Liver (tissue), 9 donors: ENCODE data around the gene IQCM. TPM values are rescaled to one million over a fixed set of nuclear protein-coding genes. Genes with fewer than 3 reads are reported as not detected.

Source experiments
- DNase-seq: peaks from one replicate; pipeline ENCODE4 v3.0.0-alpha.2; 2017; ENCODE audit warnings: low spot score
- H3K27ac ChIP-seq, 2 donors: one replicate each; pipeline ENCODE4 v1.7.0; 2013; ENCODE audit warnings: inconsistent platforms in 2 of 2, low read length in 2 of 2, control low read depth in 1 of 2, low read depth in 1 of 2, mild to moderate bottlenecking in 1 of 2
- H3K27me3 ChIP-seq, 4 donors: one replicate each; pipeline versions ENCODE4 v1.6.1 to v1.7.0; 2013; ENCODE audit warnings: low read length in 3 of 4, inconsistent platforms in 1 of 4, mild to moderate bottlenecking in 1 of 4, moderate library complexity in 1 of 4; ENCODE audit not compliant: control insufficient read depth in 4 of 4, insufficient read depth in 4 of 4
- H3K36me3 ChIP-seq, 4 donors: one replicate each; pipeline versions ENCODE4 v1.6.1 to v1.7.0; 2013; ENCODE audit warnings: low read length in 3 of 4, mild to moderate bottlenecking in 3 of 4, low read depth in 1 of 4, moderate library complexity in 1 of 4; ENCODE audit not compliant: control insufficient read depth in 4 of 4, insufficient read depth in 3 of 4
- H3K4me1 ChIP-seq, 4 donors: one replicate each; pipeline versions ENCODE4 v1.6.1 to v1.7.0; 2013; ENCODE audit warnings: low read length in 3 of 4, mild to moderate bottlenecking in 3 of 4, moderate library complexity in 1 of 4; ENCODE audit not compliant: control insufficient read depth in 4 of 4, insufficient read depth in 4 of 4
- H3K4me3 ChIP-seq, 3 donors: one replicate each; pipeline versions ENCODE4 v1.6.1 to v1.7.0; 2013; ENCODE audit warnings: low read length in 3 of 3, control low read depth in 1 of 3, low read depth in 1 of 3, mild to moderate bottlenecking in 1 of 3
- H3K9ac ChIP-seq, 2 donors: one replicate each; pipeline ENCODE4 v1.7.0; 2013; ENCODE audit warnings: low read length in 2 of 2, mild to moderate bottlenecking in 2 of 2, moderate library complexity in 2 of 2, control low read depth in 1 of 2, low read depth in 1 of 2
- H3K9me3 ChIP-seq, 4 donors: one replicate each; pipeline versions ENCODE4 v1.6.1 to v1.7.0; 2013; ENCODE audit warnings: low read length in 3 of 4; ENCODE audit not compliant: control insufficient read depth in 4 of 4
- ATF3 ChIP-seq: IDR thresholded peaks from 2 replicates; pipeline ENCODE4 v1.6.1; 2016; ENCODE audit warnings: antibody characterized with exemption
- CTCF ChIP-seq: fragments of 150-350 bp; IDR thresholded peaks from 2 replicates; pipeline ENCODE4 v1.5.1; 2017; ENCODE audit warnings: improper control_type of control experiment, low read depth, low read length; ENCODE audit not compliant: missing input control
- EGR1 ChIP-seq, 2 donors: IDR thresholded peaks; 2 replicates each; pipeline ENCODE4 v1.6.1; 2016 to 2018; ENCODE audit warnings: antibody characterized with exemption in 2 of 2, low read depth in 2 of 2
- FOXA1 ChIP-seq: IDR thresholded peaks from 2 replicates; pipeline ENCODE4 v1.6.1; 2016; ENCODE audit warnings: antibody characterized with exemption
- FOXA2 ChIP-seq: IDR thresholded peaks from 2 replicates; pipeline ENCODE4 v1.6.1; 2016; ENCODE audit warnings: antibody characterized with exemption
- GABPA ChIP-seq, 2 donors: IDR thresholded peaks in 1 of 2; conservative IDR thresholded peaks in 1 of 2; 2 replicates each; pipeline ENCODE4 v1.6.1; 2016; ENCODE audit warnings: antibody characterized with exemption in 2 of 2, mild to moderate bottlenecking in 1 of 2, moderate library complexity in 1 of 2
- HNF4A ChIP-seq, 2 donors: conservative IDR thresholded peaks; 2 replicates each; pipeline ENCODE4 v1.6.1; 2016; ENCODE audit warnings: antibody characterized with exemption in 2 of 2, mild to moderate bottlenecking in 2 of 2
- HNF4G ChIP-seq: IDR thresholded peaks from 2 replicates; pipeline ENCODE4 v1.6.1; 2016; ENCODE audit warnings: antibody characterized with exemption
- JUND ChIP-seq, 2 donors: IDR thresholded peaks; 2 replicates each; pipeline ENCODE4 v1.6.1; 2016; ENCODE audit warnings: antibody characterized with exemption in 2 of 2
- MAX ChIP-seq: IDR thresholded peaks from 2 replicates; pipeline ENCODE4 v1.6.1; 2016; ENCODE audit warnings: antibody characterized with exemption
- NR2F2 ChIP-seq: IDR thresholded peaks from 2 replicates; pipeline ENCODE4 v1.6.1; 2016; ENCODE audit warnings: antibody characterized with exemption
- RAD21 ChIP-seq, 2 donors: IDR thresholded peaks; 2 replicates each; pipeline ENCODE4 v1.6.1; 2016; ENCODE audit warnings: antibody characterized with exemption in 2 of 2, mild to moderate bottlenecking in 2 of 2
- REST ChIP-seq: IDR thresholded peaks from 2 replicates; pipeline ENCODE4 v1.6.1; 2016; ENCODE audit warnings: antibody characterized with exemption, mild to moderate bottlenecking
- RXRA ChIP-seq, 2 donors: IDR thresholded peaks; 2 replicates each; pipeline ENCODE4 v1.6.1; 2017 to 2018; ENCODE audit warnings: antibody characterized with exemption in 2 of 2, mild to moderate bottlenecking in 1 of 2
- SP1 ChIP-seq: IDR thresholded peaks from 2 replicates; pipeline ENCODE4 v1.6.1; 2018; ENCODE audit warnings: antibody characterized with exemption, mild to moderate bottlenecking
- TAF1 ChIP-seq: conservative IDR thresholded peaks from 2 replicates; pipeline ENCODE4 v1.6.1; 2016; ENCODE audit warnings: antibody characterized with exemption, mild to moderate bottlenecking
- YY1 ChIP-seq: IDR thresholded peaks from 2 replicates; pipeline ENCODE4 v1.6.1; 2016; ENCODE audit warnings: antibody characterized with exemption, mild to moderate bottlenecking
- ZBTB33 ChIP-seq: IDR thresholded peaks from 2 replicates; pipeline ENCODE4 v1.6.1; 2016; ENCODE audit warnings: antibody characterized with exemption
- WGBS: extraction: QIAGEN DNeasy Blood & Tissue Kit; methylation state at CpG from one replicate; pipeline ENCODE4 v1.1.7; 2013; 5-methylcytosine and 5-hydroxymethylcytosine counted together
- polyA plus RNA-seq, 2 donors: library from polyadenylated mRNA; stranded (reverse) in 1 of 2; unstranded in 1 of 2; fragments of 200-250 nt in 1 of 2; fragments of >200 nt in 1 of 2; fragmentation: Nextera tagmentation in 1 of 2; extraction: Ambion mirVana in 1 of 2; gene quantifications; one replicate each; pipeline versions ENCODE4 v1.2.1 to v1.2.3, GENCODE V29; 2013 to 2015
- total RNA-seq, 2 donors: library from RNA; depleted of rRNA; stranded (reverse); fragments of >200 nt; gene quantifications; one replicate each; pipeline ENCODE4 v1.2.3, GENCODE V29; 2014
- donor health status: healthy.
- donor health status: healthy.
- donor health status: healthy.
- donor health status: healthy.
- donor health status: healthy.

Gene IQCM
- total and polyA plus RNA-seq, 4 donors, result 0.08 TPM; not detected in 3

GRCh38 chr4:149707862-149708261 lies 107.8 kb downstream of the IQCM start:
- TF ChIP-seq EGR1 (IDR thresholded peaks at IDR 0.05; ENCODE audit: low read depth in 2 of 2), result no peak
- no peak for TF ChIP-seq JUND (IDR thresholded peaks at IDR 0.05)
- TF ChIP-seq HNF4G, result no peak
- no peak for TF ChIP-seq YY1
- no peak for TF ChIP-seq RXRA (IDR thresholded peaks at IDR 0.05)
- no peak for TF ChIP-seq HNF4A (conservative IDR thresholded peaks at IDR 0.05)
- no peak for TF ChIP-seq RAD21 (IDR thresholded peaks at IDR 0.05)
- no peak for TF ChIP-seq ATF3
- no peak for TF ChIP-seq NR2F2
- TF ChIP-seq CTCF, result no peak
- TF ChIP-seq FOXA2, result no peak
- TF ChIP-seq GABPA (IDR thresholded peaks at IDR 0.05 in 1 of 2, conservative IDR thresholded peaks at IDR 0.05 in 1 of 2), result no peak
- TF ChIP-seq SP1, result no peak
- H3K9me3 ChIP-seq, result no peaks in the 10 kb centered on the region
- H3K4me1 ChIP-seq, result no peaks in the 10 kb centered on the region
- H3K36me3 ChIP-seq, result no peaks in the 10 kb centered on the region
- H3K9ac ChIP-seq, result no peak overlapping the region
- H3K27ac ChIP-seq, result no peak overlapping the region
- WGBS, result 25% methylated on average over 1 of the region's 1 CpG
- DNase-seq, result no peak
- no peaks in the 10 kb centered on the region for H3K27me3 ChIP-seq
- H3K4me3 ChIP-seq, result no peak overlapping the region

GRCh38 chr4:149706942-149707341 lies 108.7 kb downstream of the IQCM start:
- Histone ChIP-seq H3K27ac (no peak overlapping the region), H3K9me3 (no peaks in the 10 kb centered on the region), H3K4me3 (no peak overlapping the region), H3K9ac (no peak overlapping the region), H3K4me1 (no peaks in the 10 kb centered on the region), H3K36me3 (no peaks in the 10 kb centered on the region), H3K27me3 (no peaks in the 10 kb centered on the region)
- no peak for TF ChIP-seq NR2F2
- no peak for TF ChIP-seq EGR1 (IDR thresholded peaks at IDR 0.05; ENCODE audit: low read depth in 2 of 2)
- TF ChIP-seq MAX, result no peak
- no peak for TF ChIP-seq SP1
- no peak for TF ChIP-seq RAD21 (IDR thresholded peaks at IDR 0.05)
- TF ChIP-seq ATF3, result no peak
- no peak for TF ChIP-seq RXRA (IDR thresholded peaks at IDR 0.05)
- no peak for TF ChIP-seq TAF1
- TF ChIP-seq FOXA1, result no peak
- TF ChIP-seq YY1, result no peak
- TF ChIP-seq JUND (IDR thresholded peaks at IDR 0.05), result no peak
- TF ChIP-seq GABPA (IDR thresholded peaks at IDR 0.05 in 1 of 2, conservative IDR thresholded peaks at IDR 0.05 in 1 of 2), result no peak
- TF ChIP-seq ZBTB33, result no peak
- no peak for TF ChIP-seq REST
- no peak for TF ChIP-seq FOXA2
- DNase-seq, result no peak
